HG03378 (cell line): ENCODE measurements around the gene GIMAP1.
A peak's percentile ranks its signal among the peaks of the same experiment; 100 is the strongest.
"Not testable (repeated sequence)": the region's sequence is repeated elsewhere in the genome, so short reads cannot be mapped to it uniquely, and the experiment has no call there.

Experiments
- ATAC-seq: cut with Tn5 transposase; IDR thresholded peaks from one replicate; pipeline ENCODE4 v1.9.1; 2021; ENCODE audit warnings: mild to moderate bottlenecking, moderate library complexity; ENCODE audit not compliant: unreplicated experiment

GIMAP1 gene

DNA sequence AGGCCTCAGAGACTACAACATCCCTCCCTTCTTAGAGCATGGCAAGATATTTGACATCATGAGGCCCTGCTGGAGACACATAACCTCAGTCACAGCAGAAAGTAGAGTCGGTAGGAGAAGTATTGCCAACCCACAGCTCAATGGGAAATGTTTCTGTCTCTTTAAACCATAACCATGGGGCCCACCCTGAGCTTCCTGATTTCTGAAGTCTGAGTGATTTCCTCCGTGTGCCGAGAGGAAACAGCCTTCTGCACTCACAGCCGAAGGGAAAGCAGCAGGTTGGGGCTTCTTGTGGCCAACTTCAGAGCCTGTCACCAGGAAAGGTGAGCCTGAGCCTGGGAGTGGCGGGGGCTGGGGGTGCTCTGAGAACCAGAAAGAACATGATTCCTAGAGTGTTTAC lies at the start of gene GIMAP1:
Gene GIMAP1 (plus strand): TSS at position 246 of the 400 bp plus-strand sequence. CDS start 2,435 bp downstream, outside the sequence.
- ATAC-seq = no peak

DNA sequence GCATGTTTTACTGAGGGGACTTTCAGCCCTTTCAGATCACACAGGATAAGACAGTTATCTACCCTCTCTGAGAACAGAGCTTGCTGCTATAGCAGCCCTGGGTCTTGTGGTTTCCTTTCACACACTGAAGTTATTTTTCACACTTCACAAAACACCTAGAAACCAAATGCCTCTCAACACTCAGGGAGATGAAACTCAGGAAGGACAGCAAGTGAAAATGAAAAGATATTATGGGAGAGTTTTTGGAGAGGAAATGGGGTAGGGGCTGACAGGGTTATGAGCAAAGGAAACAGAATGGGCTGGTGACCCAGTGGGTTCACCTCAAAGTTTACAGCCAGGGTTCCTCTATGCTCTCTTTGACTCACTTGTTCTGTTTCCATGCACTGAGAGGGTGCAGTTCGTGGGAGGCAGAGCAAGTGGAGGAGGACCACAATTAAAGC lies 47.9 kb upstream of the GIMAP1 start:
- ATAC-seq = peak; percentile 77

DNA sequence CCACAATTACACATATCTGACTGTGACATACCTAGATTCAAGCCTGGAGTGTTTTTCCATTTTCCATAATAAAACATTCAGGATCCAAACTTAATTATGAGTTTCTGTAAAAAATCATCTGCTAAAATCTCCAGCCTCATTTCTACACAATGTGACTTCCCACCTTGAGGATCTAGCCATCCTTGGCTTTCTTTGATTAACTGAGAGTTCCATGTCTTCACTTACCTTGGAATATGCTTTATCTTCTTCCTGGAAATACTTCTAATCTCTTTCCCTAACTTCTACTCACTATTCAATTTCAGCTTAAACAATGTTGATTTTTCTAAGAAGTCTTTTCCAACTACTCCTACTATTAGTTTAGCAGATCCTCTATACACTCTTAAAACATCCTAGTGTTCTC lies 47.4 kb upstream of the GIMAP1 start:
- no peak for ATAC-seq

DNA sequence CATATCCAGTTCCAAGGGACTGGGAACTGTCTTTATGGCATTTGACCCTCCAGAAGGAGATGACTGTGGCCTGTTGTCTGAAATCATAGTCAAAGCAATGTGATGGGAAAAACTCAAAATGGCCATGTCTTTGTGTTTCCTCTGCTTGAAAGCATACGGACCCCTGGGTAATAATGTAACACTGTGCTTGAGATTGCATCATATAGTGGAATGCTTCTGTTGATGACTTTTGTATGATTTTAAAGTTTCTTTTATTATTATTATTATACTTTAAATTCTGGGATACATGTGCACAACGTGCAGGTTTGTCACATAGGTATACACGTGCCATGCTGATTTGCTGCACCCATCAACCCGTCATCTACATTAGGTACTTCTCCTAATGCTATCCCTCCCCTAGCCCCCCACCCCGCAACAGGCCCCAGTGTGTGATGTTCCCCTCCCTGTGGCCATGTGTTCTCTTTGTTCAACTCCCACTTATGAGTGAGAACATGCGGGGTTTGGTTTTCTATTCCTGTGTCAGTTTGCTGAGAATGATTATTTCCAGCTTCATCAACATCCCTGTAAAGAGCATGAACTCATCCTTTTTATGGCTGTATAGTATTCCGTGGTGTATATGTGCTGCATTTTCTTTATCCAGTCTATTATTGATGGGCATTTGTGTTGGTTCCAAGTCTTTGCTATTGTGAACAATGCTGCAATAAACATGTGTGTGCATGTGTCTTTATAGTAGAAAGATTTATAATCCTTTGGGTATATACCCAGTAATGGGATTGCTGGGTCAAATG lies 44.4 kb upstream of the GIMAP1 start:
- not testable (repeated sequence) for ATAC-seq

DNA sequence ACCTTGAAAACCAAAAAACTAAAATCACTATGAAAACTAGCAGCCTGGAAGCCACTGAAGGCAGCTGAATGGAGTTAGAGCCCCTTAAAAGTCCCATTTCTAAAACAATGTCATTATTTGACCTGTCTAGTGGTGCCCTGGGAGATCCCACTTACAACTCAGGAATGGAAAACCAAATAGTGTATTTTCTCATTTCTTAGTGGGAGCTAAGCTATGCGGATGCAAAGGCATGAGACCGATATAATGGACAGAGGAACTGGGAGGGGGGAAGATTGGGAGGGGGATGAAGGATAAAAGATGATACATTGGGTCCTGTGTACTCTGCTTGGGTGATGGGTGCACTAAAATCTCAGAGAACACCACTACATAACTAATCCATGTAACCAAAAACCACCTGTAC lies 40.7 kb upstream of the GIMAP1 start:
- no peak for ATAC-seq

DNA sequence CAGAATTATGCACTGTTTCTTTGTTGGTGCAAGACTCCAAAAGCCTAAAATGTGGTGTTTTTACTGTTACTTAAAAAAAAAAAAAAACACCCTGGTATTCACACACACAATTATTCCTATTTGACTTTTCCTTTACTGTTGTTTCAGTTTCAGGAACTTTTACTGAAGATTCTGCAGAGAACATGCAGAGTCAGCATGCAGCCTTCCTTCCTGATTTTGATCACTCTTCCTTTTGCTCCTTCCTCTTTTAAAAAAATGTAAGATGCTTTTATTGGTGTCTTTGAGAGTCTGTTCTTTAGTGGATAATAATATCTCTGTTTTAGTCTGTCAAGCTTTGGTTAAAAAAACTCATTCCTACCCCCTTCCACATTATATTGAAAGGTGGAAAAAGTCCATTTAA lies 40.1 kb upstream of the GIMAP1 start:
- not testable (repeated sequence) for ATAC-seq

DNA sequence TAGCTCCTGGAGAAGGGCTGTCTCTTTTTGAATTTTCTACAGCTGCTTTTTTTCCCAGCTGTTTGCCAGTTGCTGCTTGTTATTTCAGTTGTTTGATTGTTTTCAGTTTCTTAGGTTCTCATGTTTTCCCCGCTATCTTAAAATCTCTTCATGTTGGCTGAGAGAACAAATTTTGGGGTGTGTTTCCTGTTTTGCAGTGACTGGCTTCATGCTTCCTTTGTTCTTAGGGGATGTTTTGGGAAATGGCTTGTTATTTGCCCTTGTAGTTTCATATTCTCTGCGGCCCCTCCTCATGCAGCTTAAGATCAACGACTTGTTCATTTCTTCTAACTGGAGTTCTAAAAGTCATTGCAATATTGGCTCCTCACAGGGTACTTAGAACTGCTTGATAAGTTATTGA lies 39.6 kb upstream of the GIMAP1 start:
- not testable (repeated sequence) for ATAC-seq

DNA sequence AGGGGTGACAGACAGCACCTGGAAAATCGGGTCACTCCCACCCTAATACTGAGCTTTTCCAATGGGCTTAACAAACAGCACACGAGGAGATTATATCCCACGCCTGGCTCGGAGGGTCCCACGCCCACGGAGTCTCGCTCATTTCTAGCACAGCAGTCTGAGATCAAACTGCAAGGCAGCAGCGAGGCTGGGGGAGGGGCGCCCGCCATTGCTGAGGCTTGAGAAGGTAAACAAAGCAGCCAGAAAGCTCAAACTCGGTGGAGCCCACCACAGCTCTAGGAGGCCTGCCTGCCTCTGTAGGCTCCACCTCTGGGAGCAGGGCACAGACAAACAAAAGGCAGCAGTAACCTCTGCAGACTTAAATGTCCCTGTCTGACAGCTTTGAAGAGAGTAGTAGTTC lies 37.8 kb upstream of the GIMAP1 start:
- not testable (repeated sequence) for ATAC-seq

DNA sequence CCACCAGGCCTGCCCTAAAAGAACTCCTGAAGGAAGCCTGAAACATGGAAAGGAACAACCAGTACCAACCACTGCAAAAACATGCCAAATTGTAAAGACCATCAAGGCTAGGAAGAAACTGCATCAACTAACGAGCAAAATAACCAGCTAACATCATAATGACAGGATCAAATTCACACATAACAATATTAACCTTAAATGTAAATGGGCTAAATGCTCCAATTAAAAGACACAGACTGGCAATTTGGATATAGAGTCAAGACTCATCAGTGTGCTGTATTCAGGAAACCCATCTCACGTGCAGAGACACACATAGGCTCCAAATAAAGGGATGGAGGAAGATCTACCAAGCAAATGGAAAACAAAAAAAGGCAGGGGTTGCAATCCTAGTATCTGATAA lies 36.0 kb upstream of the GIMAP1 start:
- not testable (repeated sequence) for ATAC-seq

DNA sequence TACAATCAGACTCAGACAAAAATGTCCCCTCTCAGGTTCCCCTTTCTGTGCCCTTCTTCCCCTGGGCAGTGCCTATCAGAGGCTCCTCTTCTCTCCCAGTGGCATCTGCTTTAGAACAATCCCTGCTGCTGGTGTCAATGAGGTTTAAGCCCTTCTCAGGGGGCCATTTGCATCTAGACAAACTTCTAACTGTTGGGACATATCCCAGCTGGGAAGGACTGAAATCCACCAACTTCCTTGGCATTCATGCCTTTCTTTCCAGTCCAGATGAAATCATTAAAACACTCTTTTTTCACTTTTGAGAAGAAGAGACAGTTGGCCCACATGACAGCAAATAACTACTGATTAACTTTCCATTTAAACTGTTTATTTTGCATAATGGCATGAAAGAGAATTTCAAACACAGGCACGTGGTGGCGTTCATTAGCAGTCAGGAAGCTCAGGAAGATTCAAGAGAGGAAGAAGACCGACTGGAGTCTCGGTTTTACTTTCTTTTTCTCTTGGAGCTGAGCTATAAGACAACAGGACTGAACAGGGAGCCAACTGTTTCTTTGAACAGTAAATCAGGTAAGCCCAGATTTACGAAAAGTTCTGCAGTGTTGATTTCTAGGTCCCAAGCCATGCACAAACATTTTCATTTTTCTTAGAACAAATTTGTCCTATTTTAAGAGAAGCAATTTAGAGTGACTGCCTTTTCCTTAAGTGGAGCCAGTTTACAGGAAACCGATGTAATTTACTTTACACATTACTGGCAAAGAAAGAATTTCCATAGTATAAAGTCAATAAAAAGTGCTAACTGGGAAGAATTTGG lies 31.0 kb upstream of the GIMAP1 start, which contains the start of gene GIMAP2:
Gene GIMAP2 (plus strand): TSS at position 488 of the 811 bp plus-strand sequence. CDS start 1,354 bp downstream, outside the sequence.
- ATAC-seq = peak; percentile 87

DNA sequence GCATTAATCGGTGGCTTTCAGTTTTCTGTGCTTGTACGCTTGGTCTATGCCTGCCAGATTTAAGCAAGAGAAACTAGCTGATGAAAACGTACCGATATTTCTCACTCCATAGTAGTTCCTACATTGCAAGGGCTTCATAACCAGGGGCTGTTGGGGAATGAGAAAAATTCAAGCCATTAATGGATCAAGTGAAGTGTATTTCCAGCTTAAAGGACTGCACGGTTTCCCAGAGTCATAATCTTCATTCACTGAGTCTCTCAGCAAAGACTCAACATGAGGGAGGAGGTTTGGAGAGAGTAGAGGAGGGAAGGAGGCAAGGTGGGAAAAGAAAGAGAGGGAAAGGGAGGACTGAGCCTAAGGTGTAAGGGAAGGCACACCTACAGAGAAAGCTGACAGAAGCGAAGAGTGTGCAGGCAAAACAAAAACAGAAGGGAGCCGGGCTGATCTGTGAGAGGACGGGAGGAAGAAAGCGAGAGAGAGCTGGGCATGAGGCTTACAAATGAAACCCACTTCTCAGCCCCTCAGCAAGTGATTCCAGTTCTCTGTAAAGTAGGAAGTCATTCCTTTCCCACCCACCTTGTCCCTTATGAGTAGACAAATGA lies 30.3 kb upstream of the GIMAP1 start:
- ATAC-seq = peak; percentile 16

DNA sequence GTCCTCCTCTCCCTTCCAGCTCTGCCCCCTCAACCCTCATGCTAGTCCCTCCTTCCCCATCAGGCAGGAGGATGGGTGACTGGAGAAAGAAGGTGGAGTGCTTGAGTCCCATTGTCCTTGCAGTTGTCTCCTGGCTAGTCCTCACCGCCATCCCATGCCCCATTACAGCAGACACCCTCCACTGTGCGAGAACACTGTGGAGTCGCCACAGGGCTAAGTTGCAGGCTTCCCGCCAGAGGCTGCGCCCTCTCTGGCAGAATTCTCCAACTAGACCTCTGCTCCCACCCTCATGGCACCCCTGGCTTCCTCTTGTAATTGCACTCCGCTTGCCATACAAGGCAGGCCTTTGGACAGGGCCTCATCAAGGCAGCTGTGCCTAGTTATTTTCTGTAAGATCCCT lies 27.8 kb upstream of the GIMAP1 start:
- no peak for ATAC-seq

DNA sequence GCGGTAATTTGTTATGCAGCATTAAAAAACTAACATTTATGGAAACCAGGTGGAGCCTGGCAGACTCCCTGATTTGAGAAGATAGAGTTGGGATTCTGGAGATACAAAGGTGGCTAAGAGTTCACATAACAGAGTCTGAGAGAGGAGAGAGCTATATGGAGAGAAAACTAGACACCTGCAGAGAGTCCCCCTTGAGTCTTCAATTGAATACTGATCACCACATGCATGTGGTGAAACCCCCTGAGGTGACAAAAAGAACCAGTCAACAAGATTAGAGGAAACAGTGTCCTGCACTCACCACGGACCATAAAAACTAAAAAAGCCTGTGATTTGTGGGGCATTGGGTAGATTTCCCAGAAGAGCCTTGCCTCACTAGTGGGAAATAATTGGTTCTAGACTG lies 20.8 kb upstream of the GIMAP1 start:
- ATAC-seq = no peak

DNA sequence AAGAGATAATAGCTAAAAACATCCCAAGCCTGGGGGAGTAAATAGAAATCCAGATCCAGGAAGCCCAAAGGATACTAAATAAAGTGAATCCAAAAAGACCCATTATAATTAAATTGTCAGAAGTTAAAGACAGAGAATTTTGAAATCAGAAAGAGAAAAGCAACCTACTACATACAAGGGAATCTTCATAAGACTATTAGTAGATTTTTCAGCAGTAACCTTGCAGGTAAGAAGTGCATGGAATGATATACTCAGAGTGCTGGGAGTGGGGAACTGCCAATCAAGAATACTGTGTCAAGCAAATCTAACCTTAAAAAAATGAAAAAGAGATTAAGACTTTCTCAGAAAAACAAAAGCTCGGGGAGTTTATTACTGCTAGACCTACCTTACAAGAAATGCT lies 13.2 kb upstream of the GIMAP1 start:
- no peak for ATAC-seq

DNA sequence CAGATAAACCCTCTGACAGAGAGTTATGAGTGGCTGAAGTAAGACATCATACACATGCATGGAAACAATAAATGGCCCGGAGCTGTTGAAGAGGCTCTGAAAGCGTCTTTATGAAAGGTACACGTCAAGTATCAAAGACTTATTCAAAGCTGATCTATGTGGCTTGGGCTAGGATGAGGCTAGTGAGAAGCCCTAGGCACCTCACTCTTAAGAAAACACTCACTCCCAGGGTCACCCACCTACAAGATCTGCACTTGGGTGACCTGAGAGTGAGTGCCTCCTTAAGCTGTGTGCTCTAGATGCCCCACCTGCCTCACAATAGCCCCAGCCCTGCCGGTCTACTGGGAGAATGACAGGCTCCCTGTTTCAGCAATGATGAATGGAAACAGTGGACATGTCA lies 1.1 kb upstream of the GIMAP1 start:
- ATAC-seq = no peak

DNA sequence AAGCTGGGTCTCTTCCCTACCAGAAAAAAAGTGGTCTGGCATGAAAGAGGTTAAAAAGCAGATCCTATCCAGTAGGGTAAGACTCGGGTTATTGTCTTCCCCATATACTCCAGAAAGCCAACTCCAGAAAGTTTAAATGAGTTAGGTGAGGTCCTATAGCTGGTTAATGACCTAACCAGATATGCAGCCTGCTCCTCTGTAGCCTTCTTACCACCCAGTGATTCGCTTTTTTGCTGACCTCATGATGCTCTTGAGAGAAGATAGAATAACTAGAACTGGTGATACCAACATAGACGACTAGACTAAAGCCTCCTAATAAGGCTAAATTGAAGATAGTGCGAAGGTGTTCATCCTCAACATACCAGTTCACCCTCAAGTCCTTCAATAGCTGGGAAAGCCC lies 675 bp upstream of the GIMAP1 start:
- ATAC-seq = no peak

DNA sequence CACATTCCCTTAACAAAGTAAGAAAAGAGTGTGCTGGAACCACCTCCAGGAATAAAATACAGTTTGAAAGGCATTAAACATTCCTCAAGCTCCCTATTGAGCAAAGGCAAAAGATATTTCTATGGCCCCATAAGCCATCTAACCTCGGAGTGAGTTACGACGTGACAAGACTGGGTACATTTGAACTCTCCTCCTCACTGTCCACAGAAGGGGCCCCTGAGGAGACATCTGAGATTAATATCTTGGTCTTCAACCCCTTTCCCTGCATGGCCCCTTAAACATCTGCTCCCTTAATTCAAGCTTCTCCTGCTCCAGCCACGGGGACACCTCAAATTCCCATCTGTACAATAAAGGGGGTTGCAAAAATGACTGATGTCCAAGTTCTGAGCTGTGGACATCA lies 526 bp downstream of the GIMAP1 start:
- ATAC-seq = no peak

DNA sequence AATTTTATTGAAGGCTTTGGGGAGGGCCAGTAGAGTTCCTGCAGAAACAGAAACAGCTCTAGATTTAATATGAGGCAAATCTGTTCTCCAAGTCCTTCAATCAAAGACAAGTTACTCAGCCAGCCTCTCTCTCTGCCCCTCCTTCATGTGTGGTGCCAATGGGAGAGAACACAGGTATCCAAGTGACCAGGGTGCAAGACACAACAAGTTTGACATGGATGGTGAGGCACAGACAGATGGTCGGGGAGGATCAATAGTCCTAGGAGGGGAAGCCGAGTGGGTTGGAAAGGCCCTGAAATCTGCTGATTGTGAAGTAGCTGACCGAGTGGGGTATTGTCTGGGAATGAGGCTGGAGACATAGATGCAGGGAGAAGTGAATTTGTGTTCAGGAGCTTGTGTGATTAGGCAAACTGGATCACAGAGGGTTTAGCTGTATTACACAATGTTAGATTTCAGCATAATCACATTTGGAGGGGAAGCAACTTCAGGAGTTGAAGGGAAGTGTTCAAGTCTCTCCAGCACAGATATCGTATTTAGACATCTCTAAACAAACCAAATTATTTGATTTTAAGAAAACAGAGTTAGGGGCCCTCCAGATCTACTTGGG lies 1.5 kb downstream of the GIMAP1 start:
- ATAC-seq = no peak

DNA sequence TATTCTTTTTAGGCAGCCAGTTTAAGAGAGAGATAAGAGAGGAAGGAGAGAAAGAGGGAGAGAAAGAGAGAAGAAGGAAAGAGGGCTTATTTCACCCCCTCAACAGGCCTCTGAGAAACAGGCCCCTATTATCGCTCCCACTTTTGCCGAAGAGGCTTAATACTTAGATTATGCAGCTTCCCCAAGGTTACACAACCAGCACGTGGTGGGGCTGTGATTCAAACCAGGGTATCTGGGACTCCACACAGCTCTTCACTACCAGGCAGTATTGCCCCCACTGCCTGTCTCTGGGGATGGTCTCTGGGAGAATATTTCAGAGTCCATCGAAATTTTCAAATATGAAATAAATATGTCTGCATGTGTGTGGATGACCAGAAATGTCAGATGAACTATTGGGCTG lies 3.0 kb downstream of the GIMAP1 start:
- no peak for ATAC-seq

DNA sequence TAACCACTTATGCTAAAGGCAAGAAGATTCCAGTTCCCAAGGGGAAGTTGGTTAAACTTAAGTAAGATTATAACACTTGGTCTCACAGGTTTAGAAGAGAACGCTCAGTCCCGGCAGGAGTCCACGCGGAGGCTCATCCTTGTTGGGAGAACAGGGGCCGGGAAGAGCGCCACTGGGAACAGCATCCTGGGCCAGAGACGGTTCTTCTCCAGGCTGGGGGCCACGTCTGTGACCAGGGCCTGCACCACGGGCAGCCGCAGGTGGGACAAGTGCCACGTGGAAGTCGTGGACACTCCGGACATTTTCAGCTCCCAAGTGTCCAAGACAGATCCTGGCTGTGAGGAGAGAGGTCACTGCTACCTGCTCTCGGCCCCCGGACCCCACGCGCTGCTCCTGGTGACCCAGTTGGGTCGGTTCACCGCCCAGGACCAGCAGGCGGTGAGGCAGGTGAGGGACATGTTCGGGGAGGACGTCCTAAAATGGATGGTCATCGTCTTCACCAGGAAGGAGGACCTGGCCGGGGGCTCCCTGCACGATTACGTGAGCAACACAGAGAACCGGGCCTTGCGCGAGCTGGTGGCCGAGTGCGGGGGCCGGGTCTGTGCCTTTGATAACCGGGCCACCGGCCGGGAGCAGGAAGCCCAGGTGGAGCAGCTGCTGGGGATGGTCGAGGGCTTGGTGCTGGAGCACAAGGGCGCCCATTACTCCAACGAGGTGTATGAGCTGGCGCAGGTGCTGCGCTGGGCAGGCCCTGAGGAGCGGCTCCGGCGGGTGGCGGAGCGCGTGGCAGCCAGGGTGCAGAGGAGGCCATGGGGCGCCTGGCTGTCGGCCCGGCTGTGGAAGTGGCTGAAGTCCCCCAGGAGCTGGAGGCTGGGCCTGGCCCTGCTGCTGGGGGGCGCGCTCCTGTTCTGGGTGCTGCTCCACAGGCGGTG lies 3.8 kb downstream of the GIMAP1 start:
- no peak for ATAC-seq
